Mucosa of descending colon (tissue), 3 donors: ENCODE measurements around the gene RNF141. TPM values are rescaled to one million over a fixed set of nuclear protein-coding genes. Genes with fewer than 3 reads are reported as not detected.

Experiments used
- ATAC-seq: fragments of 200-7000 bp; cut with Tn5 transposase; one replicate; pipeline ENCODE4 v1.9.1; 2020; ENCODE audit warnings: mild to moderate bottlenecking, moderate library complexity
- DNase-seq, 3 donors: peaks; one replicate each; pipeline ENCODE4 v3.0.0-alpha.2; 2020
- H3K36me3 ChIP-seq: fragments of 200-600 bp; one replicate; pipeline ENCODE4 v1.8.0; 2021; ENCODE audit warnings: low read depth, mild to moderate bottlenecking
- H3K4me1 ChIP-seq: fragments of 200-600 bp; one replicate; pipeline ENCODE4 v1.8.0; 2021; ENCODE audit warnings: low read depth, mild to moderate bottlenecking
- H3K4me3 ChIP-seq: fragments of 200-600 bp; one replicate; pipeline ENCODE4 v1.8.0; 2021; ENCODE audit warnings: mild to moderate bottlenecking
- H3K9me3 ChIP-seq: fragments of 200-600 bp; one replicate; pipeline ENCODE4 v1.8.0; 2021; ENCODE audit warnings: mild to moderate bottlenecking
- CTCF ChIP-seq: fragments of 200-600 bp; IDR thresholded peaks from one replicate; pipeline ENCODE4 v1.8.0; 2022; ENCODE audit warnings: antibody characterized with exemption, mild to moderate bottlenecking
- intact Hi-C, 2 donors: fragments of 100-400 bp; cut with DNase I in 1 of 2; cut with micrococcal nuclease in 1 of 2; formaldehyde crosslinking; loops; one replicate each; pipeline versions ENCODE4 v1.11.0 to v1.11.1; 2022; cut with DNase I, micrococcal nuclease
- total RNA-seq, 3 donors: library from RNA; stranded (reverse); fragmentation: NEBNext Ultra II Directional in 2 of 3; extraction: Animal tissue kit (Norgen Biotek cat#: 25700) in 2 of 3; gene quantifications; one replicate each; pipeline versions ENCODE4 v1.2.1 to v1.2.4, GENCODE V29; 2021 to 2023
- donor health status: DM: no; HTN: no; CAD: no; lungs with moderate emphysema.
- donor health status: DM: no; HTN: no; CAD: no.
- donor health status: DM: no; HTN: yes; CAD: no.

The RNF141 gene
- total RNA-seq, 3 donors from 2014 or later, result 32.8 to 35.5 (median 34.7) TPM

GRCh38 chr11:10533323-10533722, 7.7 kb downstream of the RNF141 start:
- TF ChIP-seq CTCF, result no peak
- Histone ChIP-seq H3K4me3 (no peak overlapping the region), H3K9me3 (no peaks in the 10 kb centered on the region), H3K36me3 (no peaks in the 10 kb centered on the region), H3K4me1 (no peaks in the 10 kb centered on the region)
- DNase-seq (no peak), ATAC-seq (no peak)
- intact Hi-C loops, result no loop called here

- DNase-seq, result no peak
- no peaks in the 10 kb centered on the region for H3K9me3 ChIP-seq
- no peak for ATAC-seq
- no peak overlapping the region for H3K4me3 ChIP-seq
- peaks cover 3% of the 10 kb centered on the region for H3K4me1 ChIP-seq
- no peak for TF ChIP-seq CTCF
- no peaks in the 10 kb centered on the region for H3K36me3 ChIP-seq
- intact Hi-C loops, result no loop called here
Observed at GRCh38 chr11:10532526-10532925, 8.5 kb downstream of the RNF141 start.

GRCh38 chr11:10529279-10529678, 11.7 kb downstream of the RNF141 start:
- Histone ChIP-seq H3K4me1 (peaks cover 3% of the 10 kb centered on the region), H3K36me3 (no peaks in the 10 kb centered on the region), H3K4me3 (no peak overlapping the region), H3K9me3 (no peaks in the 10 kb centered on the region)
- intact Hi-C loops, result no loop called here
- no peak for DNase-seq
- ATAC-seq, result no peak
- TF ChIP-seq CTCF, result no peak

GRCh38 chr11:10528121-10528520, 12.9 kb downstream of the RNF141 start:
- intact Hi-C loops, result no loop called here
- Histone ChIP-seq H3K4me1 (peaks cover 3% of the 10 kb centered on the region), H3K4me3 (no peak overlapping the region), H3K9me3 (no peaks in the 10 kb centered on the region), H3K36me3 (no peaks in the 10 kb centered on the region)
- ATAC-seq (no peak), DNase-seq (no peak)
- TF ChIP-seq CTCF, result no peak

GRCh38 chr11:10526974-10527918, 13.7 kb downstream of the RNF141 start:
- peaks cover 3% of the 10 kb centered on the region for H3K4me1 ChIP-seq
- DNase-seq (no peak), ATAC-seq (peak; percentile 91)
- intact Hi-C loops, result no loop called here
- no peaks in the 10 kb centered on the region for H3K9me3 ChIP-seq
- TF ChIP-seq CTCF, result no peak
- H3K36me3 ChIP-seq, result no peaks in the 10 kb centered on the region
- H3K4me3 ChIP-seq, result no peak overlapping the region
